Measurements from ENCODE around the gene LTBP3. TPM values are rescaled to one million over a fixed set of nuclear protein-coding genes. Genes with fewer than 3 reads are reported as not detected.

Gene LTBP3
- total RNA-seq (2014; rRNA removed; shearing (Covaris generic)), result 13.2 and 17.2 TPM in 2 replicates

DNA sequence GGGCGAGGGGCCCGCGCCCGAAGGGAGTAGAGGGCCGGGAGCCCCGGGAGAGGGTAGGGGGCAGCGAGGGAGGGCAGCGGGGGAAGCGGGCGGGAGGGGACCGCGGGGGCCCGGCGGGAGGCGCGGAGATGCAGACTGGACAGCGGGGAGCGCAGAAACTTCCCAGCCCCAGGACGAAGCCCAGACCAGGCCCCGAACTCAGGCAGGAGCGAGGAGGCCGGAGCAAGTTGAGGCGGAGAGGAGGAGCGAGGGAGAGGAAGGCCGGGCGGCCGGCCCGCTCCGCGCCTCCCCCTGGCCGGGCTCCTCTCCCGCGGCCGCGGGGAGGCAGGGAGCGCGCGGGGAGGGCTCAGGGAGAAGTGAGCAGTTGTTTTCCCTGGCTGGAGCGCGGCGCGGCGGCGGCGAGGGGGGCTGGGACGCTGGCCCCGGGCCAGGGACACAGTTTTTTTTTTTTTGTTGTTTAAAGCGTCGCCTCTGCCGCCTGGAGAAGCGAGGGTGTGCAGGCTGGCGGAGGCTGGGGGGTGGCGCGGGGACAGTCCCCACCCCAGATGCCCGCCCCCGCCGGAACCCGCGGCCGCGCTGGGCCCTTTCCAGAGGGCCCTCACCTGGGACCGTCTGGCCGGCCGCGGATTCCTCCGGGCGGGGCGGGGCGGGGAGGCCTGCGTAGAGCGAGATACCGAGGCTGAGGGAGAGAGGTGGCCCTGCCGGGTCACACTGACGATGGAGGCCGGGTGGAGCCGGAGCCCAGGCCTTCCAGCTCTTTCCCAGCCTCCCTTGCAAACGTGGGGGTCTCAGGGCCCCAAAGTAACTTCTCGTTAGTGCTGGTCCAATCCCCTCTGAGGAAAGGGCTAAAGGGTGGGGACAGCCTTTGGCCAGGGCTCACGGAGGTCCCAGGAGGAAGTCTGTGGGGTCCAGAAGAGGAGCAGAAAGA lies at the start of gene LTBP3:
Gene LTBP3, minus strand, starts transcription at position 358 of the 928 bp plus-strand sequence. CDS start 400 bp downstream, outside the sequence.
- Histone ChIP-seq H3K27me3 (no peaks in the 10 kb centered on the region), H3K9me3 (replicated peaks) (no peaks in the 10 kb centered on the region), H3K4me3 (peak within 1 kb of the TSS; percentile 66), H3K4me1 (peaks cover 55% of the 10 kb centered on the region), H3K27ac (peak within 1 kb of the TSS; percentile 71), H3K36me3 (no peaks in the 10 kb centered on the region)
- DNase-seq, result peak; percentile 64 to 74

DNA sequence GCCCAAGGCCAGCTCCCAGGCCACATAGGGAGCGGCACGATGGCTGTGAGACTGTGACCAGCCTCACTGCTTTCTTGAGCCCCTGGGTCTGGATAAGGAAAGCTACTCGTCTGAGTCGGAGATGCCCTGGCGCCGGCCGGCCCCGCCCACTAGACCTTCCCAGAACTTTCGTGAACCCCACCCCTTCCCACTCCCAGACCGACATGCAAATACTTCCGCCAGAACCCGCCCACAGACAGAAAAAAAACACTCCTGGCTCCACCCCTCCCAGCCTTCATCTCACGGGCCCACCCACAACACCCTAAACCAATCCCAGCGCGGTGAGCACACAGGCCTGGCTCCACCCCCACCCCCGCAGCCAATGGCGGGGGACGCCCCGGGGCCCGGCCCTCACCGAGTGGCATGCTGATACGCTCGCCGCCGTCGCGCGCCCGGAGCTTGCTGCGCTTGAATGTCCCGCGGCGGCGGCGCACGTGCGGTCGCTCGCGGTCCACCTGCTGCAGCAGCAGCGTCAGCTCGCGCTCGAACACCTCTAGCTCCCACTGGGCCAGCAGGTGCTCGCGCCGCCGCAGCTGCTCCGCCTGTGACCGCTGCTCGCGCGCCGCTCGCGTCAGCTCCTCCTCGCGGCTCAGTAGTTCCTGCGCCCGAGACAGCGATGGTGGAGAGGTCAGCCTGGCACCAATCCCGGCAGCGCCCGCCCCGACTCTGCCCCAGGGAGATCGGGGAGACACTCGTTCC lies 48.9 kb upstream of the LTBP3 start:
- Histone ChIP-seq H3K9me3 (replicated peaks) (no peaks in the 10 kb centered on the region), H3K4me1 (no peaks in the 10 kb centered on the region), H3K4me3 (peak overlapping the region; percentile 38), H3K27me3 (no peaks in the 10 kb centered on the region), H3K36me3 (peaks cover 23% of the 10 kb centered on the region), H3K27ac (no peak overlapping the region)
- DNase-seq, result peak; percentile 86 to 87

- DNase-seq, result no peak
- peaks cover 23% of the 10 kb centered on the region for H3K36me3 ChIP-seq
- H3K4me3 ChIP-seq, result no peak overlapping the region
These were observed 46.1 kb upstream of the LTBP3 start for GRCh38 chr11:65604258-65604657.

DNA sequence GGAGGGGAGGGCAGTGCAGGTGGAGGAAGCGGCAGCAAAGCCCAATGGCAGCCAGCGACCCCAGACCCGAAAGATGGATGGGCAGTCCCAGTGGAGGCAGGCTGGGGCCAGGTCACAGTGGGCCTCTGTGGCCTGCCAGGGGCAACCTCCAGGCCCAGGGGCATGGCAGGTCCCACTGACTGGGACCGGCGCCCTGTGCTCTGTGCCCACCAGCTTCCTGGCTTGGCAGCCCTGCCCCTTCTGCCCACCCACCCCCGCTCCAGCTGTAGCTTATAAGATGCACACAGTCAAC lies 41.7 kb upstream of the LTBP3 start:
- no peaks in the 10 kb centered on the region for H3K27me3 ChIP-seq
- no peaks in the 10 kb centered on the region for H3K4me1 ChIP-seq
- no peak overlapping the region for H3K4me3 ChIP-seq
- H3K27ac ChIP-seq, result no peak overlapping the region
- no peak for DNase-seq
- H3K9me3 ChIP-seq (replicated peaks), result no peaks in the 10 kb centered on the region
- peaks cover 1% of the 10 kb centered on the region; the same call in 1 of the 2 replicates for H3K36me3 ChIP-seq

More at GRCh38 chr11:65604258-65604657, 46.1 kb upstream of the LTBP3 start:
- Histone ChIP-seq H3K27ac (no peak overlapping the region), H3K4me1 (no peaks in the 10 kb centered on the region), H3K27me3 (no peaks in the 10 kb centered on the region), H3K9me3 (replicated peaks) (no peaks in the 10 kb centered on the region)

- no peak for DNase-seq
- Histone ChIP-seq H3K4me1 (no peaks in the 10 kb centered on the region), H3K9me3 (replicated peaks) (no peaks in the 10 kb centered on the region), H3K4me3 (no peak overlapping the region), H3K36me3 (no peaks in the 10 kb centered on the region), H3K27ac (no peak overlapping the region), H3K27me3 (no peaks in the 10 kb centered on the region)
These were observed 41.2 kb upstream of the LTBP3 start for GRCh38 chr11:65599216-65599954.

GRCh38 chr11:65598258-65598699 lies 40.1 kb upstream of the LTBP3 start:
- Histone ChIP-seq H3K4me3 (no peak overlapping the region), H3K4me1 (no peaks in the 10 kb centered on the region), H3K36me3 (no peaks in the 10 kb centered on the region), H3K27me3 (no peaks in the 10 kb centered on the region), H3K27ac (no peak overlapping the region), H3K9me3 (replicated peaks) (no peaks in the 10 kb centered on the region)
- no peak for DNase-seq

DNA sequence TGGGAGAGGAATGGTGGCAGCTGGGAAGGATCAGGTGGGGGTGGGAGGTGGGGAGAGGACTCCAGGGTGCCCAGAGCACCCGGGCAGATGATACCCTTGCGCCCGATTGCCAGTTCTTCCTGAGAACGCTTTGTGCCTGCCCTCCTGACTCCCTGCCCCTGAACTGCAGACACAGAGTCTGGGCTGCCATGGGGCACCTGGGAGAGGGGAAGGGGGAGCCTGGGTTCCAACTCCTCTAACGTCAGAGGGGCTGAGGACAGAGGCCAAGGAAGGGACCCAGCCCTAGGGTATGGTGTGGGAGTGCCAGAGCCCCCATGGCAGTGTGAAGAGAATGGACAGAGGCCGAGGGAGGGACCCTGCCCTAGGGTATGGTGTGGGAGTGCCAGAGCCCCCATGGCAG lies 38.4 kb upstream of the LTBP3 start:
- Histone ChIP-seq H3K4me3 (no peak overlapping the region), H3K4me1 (no peaks in the 10 kb centered on the region), H3K9me3 (replicated peaks) (no peaks in the 10 kb centered on the region), H3K36me3 (no peaks in the 10 kb centered on the region), H3K27ac (no peak overlapping the region), H3K27me3 (no peaks in the 10 kb centered on the region)
- no peak for DNase-seq

DNA sequence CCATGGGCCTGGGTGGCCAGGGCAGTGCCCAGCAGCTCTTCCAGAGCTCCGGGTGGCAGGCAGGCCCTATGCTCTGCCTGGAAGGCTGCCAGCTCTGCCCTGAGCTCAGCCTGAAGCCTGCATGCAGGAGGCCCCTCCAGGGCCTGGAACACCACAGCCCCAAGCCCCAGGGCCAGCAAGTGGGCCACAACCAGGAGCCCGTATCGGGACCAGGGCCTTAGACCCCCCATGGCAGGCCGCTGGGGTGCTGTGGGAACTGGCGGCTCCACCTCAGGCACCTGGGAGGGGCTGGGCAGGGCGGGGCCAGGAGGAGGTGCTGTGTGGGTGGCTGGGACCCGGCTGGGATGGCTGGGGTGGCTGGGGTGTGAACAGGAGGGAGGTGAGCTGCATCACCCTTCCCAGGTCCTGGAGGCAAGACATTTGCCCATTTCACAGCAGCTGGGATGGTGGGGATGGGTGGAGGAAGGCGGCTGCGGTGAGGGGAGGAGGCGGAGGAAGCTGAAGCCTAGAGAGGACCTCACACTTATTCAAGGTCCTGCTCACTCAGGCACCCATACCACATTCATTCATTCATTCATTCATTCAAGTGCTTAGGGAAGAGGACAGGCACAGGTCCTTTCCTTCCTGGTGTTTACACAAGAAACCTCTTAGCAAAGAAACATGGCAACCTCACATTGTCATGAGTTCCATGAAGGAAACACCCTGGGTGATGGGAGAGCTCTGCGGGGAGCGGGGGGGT lies 37.6 kb upstream of the LTBP3 start, which contains the start of gene KCNK7:
Gene KCNK7, minus strand, starts transcription at position 258 of the 739 bp plus-strand sequence. Its CDS starts 28 bp downstream, at position 230.
- Histone ChIP-seq H3K27ac (no peak within 1 kb of the TSS), H3K4me1 (no peaks in the 10 kb centered on the region), H3K9me3 (replicated peaks) (no peaks in the 10 kb centered on the region), H3K36me3 (no peaks in the 10 kb centered on the region), H3K27me3 (no peaks in the 10 kb centered on the region), H3K4me3 (no peak within 1 kb of the TSS)
- no peak for DNase-seq

DNA sequence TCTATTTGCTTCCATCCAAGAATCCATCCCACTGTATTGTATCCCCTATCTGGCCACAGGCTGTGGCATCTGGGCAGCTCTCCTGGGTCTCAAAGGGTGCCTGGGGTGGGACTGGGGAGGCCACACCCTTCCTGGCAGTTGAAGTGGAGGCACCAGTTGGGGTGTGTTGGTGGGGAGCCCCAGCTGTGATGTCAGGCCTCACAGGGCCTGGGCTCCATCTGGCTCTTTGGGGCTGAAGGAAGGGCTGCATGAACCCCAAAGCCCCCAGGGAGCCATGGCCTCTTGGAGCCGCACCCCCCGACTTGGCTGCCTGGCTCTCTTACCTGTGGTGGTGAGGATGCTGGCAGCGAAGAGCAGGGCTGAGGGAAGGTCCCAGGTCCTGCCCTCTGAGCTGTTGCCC lies 37.0 kb upstream of the LTBP3 start:
- Histone ChIP-seq H3K36me3 (no peaks in the 10 kb centered on the region), H3K4me1 (no peaks in the 10 kb centered on the region), H3K27me3 (no peaks in the 10 kb centered on the region), H3K27ac (no peak overlapping the region), H3K4me3 (no peak overlapping the region), H3K9me3 (replicated peaks) (no peaks in the 10 kb centered on the region)
- DNase-seq, result no peak

- DNase-seq, result peak; percentile 61 to 66
These were observed 35.6 kb upstream of the LTBP3 start for GRCh38 chr11:65593518-65594414.

DNA sequence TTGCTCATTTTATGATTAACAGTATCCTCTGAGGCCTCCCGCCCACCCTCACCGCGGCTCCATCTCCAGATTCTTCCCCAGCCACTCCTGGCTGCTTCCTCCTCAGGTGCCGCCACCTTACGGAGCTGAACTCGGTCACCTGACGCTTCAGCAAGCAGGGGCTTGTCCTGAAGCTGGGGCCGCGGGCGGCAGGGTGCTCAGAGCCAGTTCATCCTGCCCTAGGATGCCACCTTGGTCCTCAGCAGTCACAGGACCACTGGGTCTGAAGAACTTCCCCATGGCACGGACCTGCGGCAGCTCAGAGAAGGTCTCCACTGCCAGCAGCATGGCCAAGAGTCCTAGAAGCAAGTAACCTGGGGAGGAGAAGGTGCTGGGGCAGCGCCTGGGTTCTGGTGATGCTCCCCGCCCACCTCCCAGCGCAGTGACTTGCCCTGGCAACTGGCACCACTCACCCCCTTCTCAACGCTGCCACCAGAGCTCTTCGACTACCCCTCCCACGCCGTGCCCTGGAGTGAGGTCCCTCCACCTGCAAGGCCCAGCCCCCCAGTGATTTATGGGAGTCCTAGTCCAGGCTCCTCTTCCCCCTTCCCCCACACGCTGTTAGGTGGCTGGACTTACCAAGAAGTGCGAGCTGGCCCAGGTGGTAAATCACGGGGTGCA lies 34.8 kb upstream of the LTBP3 start:
- Histone ChIP-seq H3K9me3 (replicated peaks) (no peaks in the 10 kb centered on the region), H3K27ac (no peak overlapping the region), H3K27me3 (no peaks in the 10 kb centered on the region), H3K36me3 (no peaks in the 10 kb centered on the region), H3K4me3 (no peak overlapping the region), H3K4me1 (no peaks in the 10 kb centered on the region; the same call in 1 of the 2 replicates)
- no peak for DNase-seq

More at GRCh38 chr11:65593518-65594414, 35.6 kb upstream of the LTBP3 start:
- no peaks in the 10 kb centered on the region for H3K9me3 ChIP-seq (replicated peaks)
- H3K36me3 ChIP-seq, result no peaks in the 10 kb centered on the region
- no peaks in the 10 kb centered on the region for H3K4me1 ChIP-seq
- no peak overlapping the region for H3K4me3 ChIP-seq
- no peak overlapping the region for H3K27ac ChIP-seq
- H3K27me3 ChIP-seq, result no peaks in the 10 kb centered on the region

GRCh38 chr11:65591939-65592857 lies 34.0 kb upstream of the LTBP3 start:
- no peak overlapping the region for H3K4me3 ChIP-seq
- no peak for DNase-seq
- no peaks in the 10 kb centered on the region for H3K27me3 ChIP-seq
- H3K9me3 ChIP-seq (replicated peaks), result no peaks in the 10 kb centered on the region
- H3K36me3 ChIP-seq, result no peaks in the 10 kb centered on the region
- H3K27ac ChIP-seq, result no peak overlapping the region
- peaks cover 2% of the 10 kb centered on the region; the same call in 1 of the 2 replicates for H3K4me1 ChIP-seq
